Activated CD8-positive, alpha-beta T cell treated with anti-CD3 and anti-CD28 coated beads for 36 hours (primary cell): Measurements from ENCODE around the gene CUL3. TPM values are rescaled to one million over a fixed set of nuclear protein-coding genes. Genes with fewer than 3 reads are reported as not detected.

Source experiments
- ATAC-seq: fragments of 200-7000 bp; cut with Tn5 transposase; one replicate; pipeline ENCODE4 v1.10.0; 2021; ENCODE audit warnings: mild to moderate bottlenecking, moderate library complexity
- CTCF ChIA-PET: fragments of 350-600 bp; sonication (Branson Sonifier 250); formaldehyde crosslinking; loops from one replicate; lab custom pipeline; 2021; ENCODE audit warnings: antibody characterized with exemption; lab: Charles Lee
- POLR2A ChIA-PET: fragments of 350-600 bp; sonication (Branson Sonifier 250); formaldehyde crosslinking; loops from one replicate; lab custom pipeline; 2021; ENCODE audit warnings: antibody characterized with exemption; lab: Charles Lee
- DNase-seq: peaks from one replicate; pipeline ENCODE4 v3.0.0-alpha.2; 2020
- H3K27ac Mint-ChIP-seq: one replicate; pipeline ENCODE4 v1.8.0; 2021; ENCODE audit warnings: mild to moderate bottlenecking, mixed read lengths
- H3K27me3 Mint-ChIP-seq: one replicate; pipeline ENCODE4 v1.8.0; 2021; ENCODE audit warnings: mixed read lengths
- H3K36me3 Mint-ChIP-seq: one replicate; pipeline ENCODE4 v1.8.0; 2021; ENCODE audit warnings: low read depth, mixed read lengths
- H3K4me1 Mint-ChIP-seq: one replicate; pipeline ENCODE4 v1.8.0; 2021; ENCODE audit warnings: low read depth, mixed read lengths
- H3K4me3 Mint-ChIP-seq: one replicate; pipeline ENCODE4 v1.8.0; 2021; ENCODE audit warnings: mild to moderate bottlenecking, moderate library complexity, mixed read lengths
- H3K9me3 Mint-ChIP-seq: one replicate; pipeline ENCODE4 v1.8.0; 2021; ENCODE audit warnings: mixed read lengths
- intact Hi-C: fragments of 100-400 bp; cut with micrococcal nuclease; formaldehyde crosslinking; loops from one replicate; pipeline ENCODE4 v1.10.0; 2022
- total RNA-seq, 2 experiments: library from RNA; stranded (reverse); gene quantifications; one replicate each; pipeline ENCODE4 v1.2.3, GENCODE V29; 2021
- TF ChIP-seq, protein P1 (sequence below): fragments of 200-600 bp; IDR thresholded peaks from one replicate; pipeline ENCODE4 v1.8.0; 2022; ENCODE audit warnings: antibody characterized with exemption, mild to moderate bottlenecking

CUL3 gene
- total RNA-seq, 2 experiments from 2014 or later: 75.0 to 76.7 TPM

DNA sequence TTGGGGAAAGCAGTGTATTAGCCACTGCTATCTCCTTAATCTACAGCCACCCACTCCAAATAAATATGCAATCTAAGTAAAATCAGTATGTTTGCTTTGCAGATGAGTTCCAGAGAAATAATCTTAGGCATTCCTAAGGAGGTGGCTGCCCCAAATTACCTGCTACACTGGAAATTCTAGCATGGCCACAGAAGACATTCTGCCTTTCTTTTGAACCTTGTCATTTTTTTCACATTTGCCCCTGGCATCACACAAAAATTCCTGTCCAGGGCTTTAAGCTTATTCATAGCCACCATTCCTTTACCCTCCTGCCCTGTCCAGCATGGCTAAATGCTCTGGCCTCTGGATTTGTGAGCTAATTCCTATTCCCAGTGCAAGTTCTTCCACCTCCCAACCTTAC lies 146.4 kb downstream of the CUL3 start:
- POLR2A ChIA-PET: interaction anchor here (0.6 kb wide), 1 partner anchor 650 kb away, joined by 3 read pairs; no protein-coding TSS in a partner anchor
- CTCF ChIA-PET: interaction anchor here (1.0 kb wide), 1 partner anchor 11 kb away, joined by 3 read pairs; no protein-coding TSS in a partner anchor
- Mint-ChIP-seq H3K9me3 (no peaks in the 10 kb centered on the region), H3K4me3 (no peak overlapping the region), H3K27ac (no peak overlapping the region), H3K36me3 (no peaks in the 10 kb centered on the region), H3K27me3 (peaks cover 27% of the 10 kb centered on the region), H3K4me1 (peaks cover 10% of the 10 kb centered on the region)
- no peak for ATAC-seq
- TF ChIP-seq, protein P1, sequence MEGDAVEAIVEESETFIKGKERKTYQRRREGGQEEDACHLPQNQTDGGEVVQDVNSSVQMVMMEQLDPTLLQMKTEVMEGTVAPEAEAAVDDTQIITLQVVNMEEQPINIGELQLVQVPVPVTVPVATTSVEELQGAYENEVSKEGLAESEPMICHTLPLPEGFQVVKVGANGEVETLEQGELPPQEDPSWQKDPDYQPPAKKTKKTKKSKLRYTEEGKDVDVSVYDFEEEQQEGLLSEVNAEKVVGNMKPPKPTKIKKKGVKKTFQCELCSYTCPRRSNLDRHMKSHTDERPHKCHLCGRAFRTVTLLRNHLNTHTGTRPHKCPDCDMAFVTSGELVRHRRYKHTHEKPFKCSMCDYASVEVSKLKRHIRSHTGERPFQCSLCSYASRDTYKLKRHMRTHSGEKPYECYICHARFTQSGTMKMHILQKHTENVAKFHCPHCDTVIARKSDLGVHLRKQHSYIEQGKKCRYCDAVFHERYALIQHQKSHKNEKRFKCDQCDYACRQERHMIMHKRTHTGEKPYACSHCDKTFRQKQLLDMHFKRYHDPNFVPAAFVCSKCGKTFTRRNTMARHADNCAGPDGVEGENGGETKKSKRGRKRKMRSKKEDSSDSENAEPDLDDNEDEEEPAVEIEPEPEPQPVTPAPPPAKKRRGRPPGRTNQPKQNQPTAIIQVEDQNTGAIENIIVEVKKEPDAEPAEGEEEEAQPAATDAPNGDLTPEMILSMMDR: no peak
- intact Hi-C loops: no loop called here
- no peak for DNase-seq

- intact Hi-C loops: no loop called here
- H3K27me3 Mint-ChIP-seq: peaks cover 20% of the 10 kb centered on the region
- no peaks in the 10 kb centered on the region for H3K36me3 Mint-ChIP-seq
- H3K27ac Mint-ChIP-seq: no peak overlapping the region
- ChIA-PET POLR2A (no interaction called here), CTCF (no interaction called here)
- H3K4me3 Mint-ChIP-seq: no peak overlapping the region
- DNase-seq (no peak), ATAC-seq (peak; percentile 58)
- no peaks in the 10 kb centered on the region for H3K9me3 Mint-ChIP-seq
- H3K4me1 Mint-ChIP-seq: peaks cover 5% of the 10 kb centered on the region
- TF ChIP-seq, protein P1: no peak
Measured at GRCh38 chr2:224436634-224437033, 148.5 kb downstream of the CUL3 start.

DNA sequence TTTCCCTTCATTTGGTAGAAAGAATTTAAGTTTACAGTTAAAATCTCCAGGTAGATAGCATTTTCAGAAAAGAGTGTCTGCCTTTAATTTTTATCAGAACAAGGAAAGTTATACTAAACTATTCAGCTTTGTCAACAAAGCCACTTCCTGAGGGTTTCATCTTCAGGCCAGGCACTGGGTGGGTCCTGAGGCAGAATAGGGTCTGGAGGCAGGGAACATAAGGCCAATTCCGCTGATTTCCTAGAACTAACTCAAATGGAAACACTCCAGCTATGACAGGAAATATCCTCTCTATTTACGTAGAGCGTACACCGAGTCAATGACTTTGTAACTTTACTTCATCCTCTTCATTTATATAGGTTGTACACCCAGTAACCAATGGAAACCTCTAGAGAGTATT lies 150.5 kb downstream of the CUL3 start:
- peaks cover 5% of the 10 kb centered on the region for H3K4me1 Mint-ChIP-seq
- peaks cover 6% of the 10 kb centered on the region for H3K27me3 Mint-ChIP-seq
- DNase-seq: no peak
- H3K4me3 Mint-ChIP-seq: no peak overlapping the region
- no peak for ATAC-seq
- H3K9me3 Mint-ChIP-seq: no peaks in the 10 kb centered on the region
- intact Hi-C loops: no loop called here
- ChIA-PET POLR2A (no interaction called here), CTCF (no interaction called here)
- no peak overlapping the region for H3K27ac Mint-ChIP-seq
- TF ChIP-seq, protein P1: no peak
- no peaks in the 10 kb centered on the region for H3K36me3 Mint-ChIP-seq

DNA sequence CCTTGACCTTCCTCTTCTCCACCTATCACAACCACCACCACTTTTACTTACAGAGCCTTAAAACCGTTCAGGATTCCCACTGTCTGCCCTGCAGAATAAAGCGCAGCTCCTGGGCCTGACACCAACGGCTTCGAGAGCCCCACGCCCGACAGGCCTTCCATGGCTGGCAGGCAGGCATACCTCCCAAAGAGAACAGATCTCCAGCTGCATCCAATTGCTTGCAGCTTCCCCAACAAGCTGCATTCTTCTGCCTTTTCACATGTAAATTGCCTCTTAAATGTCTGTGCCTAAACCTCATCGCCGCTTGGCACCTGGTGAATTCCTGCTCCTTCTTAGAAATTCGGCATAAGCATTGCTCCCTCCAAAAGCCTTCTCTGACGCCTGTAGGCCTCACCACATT lies 151.7 kb downstream of the CUL3 start:
- intact Hi-C loops: no loop called here
- H3K27ac Mint-ChIP-seq: no peak overlapping the region
- TF ChIP-seq, protein P1: no peak
- ChIA-PET CTCF (no interaction called here), POLR2A (no interaction called here)
- DNase-seq (no peak), ATAC-seq (no peak)
- no peaks in the 10 kb centered on the region for H3K9me3 Mint-ChIP-seq
- H3K36me3 Mint-ChIP-seq: no peaks in the 10 kb centered on the region
- peaks cover 6% of the 10 kb centered on the region for H3K27me3 Mint-ChIP-seq
- H3K4me1 Mint-ChIP-seq: peaks cover 5% of the 10 kb centered on the region
- H3K4me3 Mint-ChIP-seq: no peak overlapping the region

DNA sequence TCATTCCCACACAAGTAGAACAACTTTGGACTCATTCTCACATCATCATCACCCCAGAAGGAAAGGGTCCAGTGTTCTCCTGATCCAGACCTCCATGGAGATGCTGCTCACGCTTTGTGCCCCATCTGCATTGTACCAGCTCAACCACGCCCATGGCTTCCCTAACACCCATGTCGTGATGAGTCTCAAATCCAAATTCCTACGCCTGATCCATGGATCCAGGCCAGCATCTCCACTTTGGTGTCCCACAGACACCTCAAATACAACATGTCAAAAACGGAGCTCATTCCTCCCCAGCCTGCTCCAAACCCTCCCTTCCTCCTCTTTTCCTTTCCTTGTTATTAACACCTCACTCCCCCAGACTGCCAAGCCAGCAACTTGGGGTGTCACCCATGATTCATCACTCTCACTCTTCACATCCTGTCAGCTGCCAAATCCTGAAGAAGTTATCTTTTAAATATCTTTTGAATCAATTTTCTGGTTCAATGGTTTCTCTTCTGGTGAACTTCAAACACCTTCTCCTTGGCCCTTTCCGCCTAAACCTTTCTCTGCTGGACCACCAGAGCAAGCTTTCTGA lies 153.1 kb downstream of the CUL3 start:
- Mint-ChIP-seq H3K27me3 (peaks cover 6% of the 10 kb centered on the region), H3K4me1 (peaks cover 5% of the 10 kb centered on the region), H3K9me3 (no peaks in the 10 kb centered on the region), H3K36me3 (no peaks in the 10 kb centered on the region), H3K4me3 (no peak overlapping the region), H3K27ac (no peak overlapping the region)
- CTCF ChIA-PET: no interaction called here
- DNase-seq (no peak), ATAC-seq (no peak)
- POLR2A ChIA-PET: no interaction called here
- intact Hi-C loops: no loop called here
- TF ChIP-seq, protein P1: no peak
